Stimulated activated naive CD8-positive, alpha-beta T cell treated with anti-CD3 and anti-CD28 coated beads, Interleukin-15, Interleukin-2, amounts not matched to agents 100 ng/mL and 50 ng/mL, for 24 hours (primary cell): ENCODE results near the gene RHOD.

Experiments used
- H3K27ac Mint-ChIP-seq: one replicate; pipeline ENCODE4 v1.8.0; 2021; ENCODE audit warnings: mild to moderate bottlenecking, mixed read lengths
- H3K27me3 Mint-ChIP-seq: one replicate; pipeline ENCODE4 v1.8.0; 2021; ENCODE audit warnings: mixed read lengths
- H3K36me3 Mint-ChIP-seq: one replicate; pipeline ENCODE4 v1.8.0; 2021; ENCODE audit warnings: low read depth, mixed read lengths
- H3K4me1 Mint-ChIP-seq: one replicate; pipeline ENCODE4 v1.8.0; 2021; ENCODE audit warnings: low read depth, mixed read lengths
- H3K4me3 Mint-ChIP-seq: one replicate; pipeline ENCODE4 v1.8.0; 2021; ENCODE audit warnings: mild to moderate bottlenecking, mixed read lengths
- H3K9me3 Mint-ChIP-seq: one replicate; pipeline ENCODE4 v1.8.0; 2021; ENCODE audit warnings: mixed read lengths

The RHOD gene

DNA sequence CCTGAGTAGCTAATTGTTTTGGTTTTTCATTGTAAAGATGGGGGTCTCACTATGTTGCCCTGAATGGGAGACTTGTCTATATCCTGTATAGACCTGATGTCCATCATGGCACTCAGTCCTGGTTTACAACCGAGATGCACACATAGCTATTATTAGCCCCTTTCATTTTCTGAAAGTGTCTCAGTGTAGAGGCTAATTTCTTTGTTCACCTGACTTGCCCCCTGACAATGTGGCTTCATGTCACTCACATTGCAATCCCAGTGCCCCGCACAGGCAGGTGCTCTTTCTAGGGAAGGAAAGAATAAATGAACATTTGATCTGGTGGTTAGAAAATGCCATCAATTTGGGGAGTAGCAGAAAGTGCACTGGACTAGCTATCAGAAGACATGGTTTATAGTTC lies 49.3 kb downstream of the RHOD start:
- H3K27me3 Mint-ChIP-seq = no peaks in the 10 kb centered on the region
- peak overlapping the region; percentile 31 for H3K27ac Mint-ChIP-seq
- H3K4me1 Mint-ChIP-seq = peaks cover 19% of the 10 kb centered on the region
- H3K9me3 Mint-ChIP-seq = no peaks in the 10 kb centered on the region
- H3K36me3 Mint-ChIP-seq = no peaks in the 10 kb centered on the region
- H3K4me3 Mint-ChIP-seq = no peak overlapping the region

DNA sequence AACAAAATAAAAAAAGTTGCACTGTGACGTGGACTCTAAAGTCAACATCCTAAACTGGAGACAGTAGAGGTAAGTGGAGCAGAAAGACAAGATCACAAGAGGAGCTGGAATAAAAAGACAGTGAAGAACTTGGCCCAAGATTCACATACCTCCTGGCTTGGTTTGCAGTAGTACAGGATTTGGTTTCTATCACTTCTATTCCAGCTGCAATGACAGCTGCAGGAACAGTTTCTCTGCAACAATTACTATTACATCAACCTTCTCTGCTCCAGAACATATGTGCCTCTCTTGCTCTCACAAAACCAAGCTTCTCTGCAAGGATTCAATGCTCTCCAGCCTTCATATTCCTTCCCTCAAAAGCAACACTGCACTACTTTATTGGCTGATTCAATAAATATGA lies 54.6 kb downstream of the RHOD start:
- H3K27ac Mint-ChIP-seq = no peak overlapping the region
- no peak overlapping the region for H3K4me3 Mint-ChIP-seq
- no peaks in the 10 kb centered on the region for H3K9me3 Mint-ChIP-seq
- peaks cover 11% of the 10 kb centered on the region for H3K4me1 Mint-ChIP-seq
- no peaks in the 10 kb centered on the region for H3K27me3 Mint-ChIP-seq
- H3K36me3 Mint-ChIP-seq = no peaks in the 10 kb centered on the region

DNA sequence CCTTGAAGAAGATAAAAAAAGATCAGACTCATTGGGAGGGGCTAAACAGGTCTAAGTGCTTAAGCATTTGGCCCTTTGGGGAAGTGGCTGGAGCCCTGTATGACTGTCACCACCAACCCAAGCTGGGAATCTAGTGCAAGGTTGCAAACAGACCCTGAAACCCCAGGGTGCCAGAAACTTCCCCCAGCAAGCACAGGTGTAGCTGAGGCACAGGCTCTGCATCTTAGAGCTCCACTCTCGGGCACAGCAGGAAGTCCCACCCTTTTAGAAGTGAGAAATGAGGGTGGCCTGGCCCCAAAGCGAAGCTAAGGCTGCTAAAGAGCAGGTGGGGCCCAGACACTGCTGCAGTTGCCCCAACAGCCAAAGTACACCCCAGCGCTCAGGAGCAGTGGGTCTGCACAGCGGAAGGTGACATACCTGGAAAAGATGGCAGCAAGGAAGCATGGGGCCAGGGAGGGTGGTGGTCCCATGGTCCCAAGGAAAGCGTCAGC lies 56.6 kb downstream of the RHOD start:
- H3K4me3 Mint-ChIP-seq = no peak overlapping the region
- no peak overlapping the region for H3K27ac Mint-ChIP-seq
- H3K4me1 Mint-ChIP-seq = peaks cover 18% of the 10 kb centered on the region

DNA sequence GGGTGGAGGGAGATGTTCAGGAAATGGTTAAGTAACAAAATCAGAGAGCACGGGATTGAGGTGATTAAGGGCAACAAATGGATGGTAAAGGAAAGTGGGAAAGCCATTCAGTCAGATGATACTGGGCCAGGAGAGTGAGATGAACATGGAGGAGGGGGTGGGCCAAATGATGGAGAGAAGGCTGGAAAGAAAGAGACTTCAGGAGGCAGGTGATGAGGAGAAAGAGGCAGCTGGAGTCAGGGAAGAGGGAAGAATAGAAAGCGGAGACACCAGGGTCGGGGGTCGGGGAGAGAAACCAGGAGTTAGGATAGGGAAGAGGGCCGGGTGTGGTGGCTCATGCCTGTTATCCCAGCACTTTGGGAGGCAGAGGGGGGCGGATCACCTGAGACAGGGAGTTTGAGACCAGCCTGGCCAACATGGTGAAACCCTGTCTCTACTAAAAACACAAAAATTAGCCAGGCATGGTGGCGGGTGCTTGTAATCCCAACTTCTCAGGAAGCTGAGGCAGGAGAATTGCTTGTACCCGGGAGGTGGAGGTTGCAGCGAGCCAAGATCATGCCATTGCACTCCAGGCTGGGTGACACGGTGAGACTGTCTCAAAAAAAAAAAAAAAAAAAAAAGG lies 57.7 kb downstream of the RHOD start:
- no peak overlapping the region for H3K4me3 Mint-ChIP-seq
- H3K27me3 Mint-ChIP-seq = no peaks in the 10 kb centered on the region
- no peaks in the 10 kb centered on the region for H3K36me3 Mint-ChIP-seq
- peaks cover 18% of the 10 kb centered on the region for H3K4me1 Mint-ChIP-seq
- no peaks in the 10 kb centered on the region for H3K9me3 Mint-ChIP-seq
- no peak overlapping the region for H3K27ac Mint-ChIP-seq

More for the DNA sequence above, 56.6 kb downstream of the RHOD start:
- H3K27me3 Mint-ChIP-seq = no peaks in the 10 kb centered on the region
- H3K36me3 Mint-ChIP-seq = no peaks in the 10 kb centered on the region
- H3K9me3 Mint-ChIP-seq = no peaks in the 10 kb centered on the region

DNA sequence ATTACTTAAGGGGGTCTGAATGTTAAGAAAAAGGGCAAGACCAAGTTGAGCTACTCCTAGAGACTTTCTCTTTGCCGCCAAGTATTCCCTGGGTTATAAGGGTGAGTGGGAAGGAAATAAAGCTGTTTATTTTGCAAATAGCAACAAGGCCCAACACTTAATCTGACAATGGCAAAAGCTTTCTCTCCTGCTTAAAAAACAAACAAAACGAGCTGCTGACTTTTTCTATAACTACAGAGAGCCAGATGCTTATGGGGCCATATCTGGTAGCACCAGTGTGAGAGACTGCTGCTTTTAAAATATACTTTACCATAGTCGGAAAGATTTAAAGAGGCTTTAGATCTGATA lies 60.1 kb downstream of the RHOD start:
- Mint-ChIP-seq H3K27ac (no peak overlapping the region), H3K9me3 (no peaks in the 10 kb centered on the region), H3K4me3 (no peak overlapping the region), H3K27me3 (no peaks in the 10 kb centered on the region), H3K36me3 (peaks cover 19% of the 10 kb centered on the region), H3K4me1 (peaks cover 32% of the 10 kb centered on the region)

DNA sequence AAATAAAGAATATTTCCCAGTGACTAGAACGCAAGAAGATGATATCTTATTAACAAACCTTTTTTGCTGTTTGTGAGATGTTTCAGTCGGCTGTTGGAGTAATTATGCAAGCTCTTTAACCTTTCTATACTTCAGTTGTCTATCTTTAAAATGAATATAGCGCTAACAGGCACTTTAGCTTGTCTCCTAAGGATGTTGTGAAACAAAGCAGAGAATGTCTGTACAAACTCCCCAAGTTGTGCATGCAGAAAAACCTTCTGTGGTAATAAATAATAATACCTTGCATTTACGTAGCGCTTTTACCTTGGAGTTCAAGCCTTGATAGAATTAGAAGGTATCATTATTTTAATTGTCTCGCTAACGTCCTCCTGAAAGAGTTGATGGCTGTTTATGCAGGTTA lies 60.5 kb downstream of the RHOD start:
- peak overlapping the region; percentile 66 for H3K27ac Mint-ChIP-seq

DNA sequence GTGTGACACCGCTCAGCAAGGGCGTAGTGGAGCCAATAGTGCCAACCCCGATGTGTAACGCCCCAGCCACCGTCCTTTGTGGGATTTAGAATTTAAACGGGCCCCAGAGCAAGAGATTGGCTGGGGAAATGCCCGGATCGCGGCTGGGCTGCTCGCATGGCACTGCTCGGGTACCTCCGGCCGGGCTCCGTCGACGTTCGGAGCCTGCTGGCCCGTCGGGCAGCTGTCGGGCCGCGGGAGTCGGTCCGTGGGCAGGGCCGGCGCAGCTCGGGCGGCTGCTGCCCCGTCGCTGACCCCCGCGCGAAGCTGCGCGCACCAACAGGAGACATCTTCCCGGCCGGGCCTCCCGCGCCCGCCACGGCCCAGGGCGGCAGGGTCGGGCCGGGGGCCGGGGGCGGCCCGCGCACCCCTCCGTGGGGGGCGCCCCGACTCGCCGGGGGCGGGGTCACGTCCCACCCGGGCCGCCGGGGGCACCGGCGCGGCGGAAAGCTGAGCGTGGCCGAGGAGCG lies 61.1 kb downstream of the RHOD start:
- no peaks in the 10 kb centered on the region for H3K9me3 Mint-ChIP-seq
- H3K4me1 Mint-ChIP-seq = peaks cover 39% of the 10 kb centered on the region
- peak overlapping the region; percentile 73 for H3K4me3 Mint-ChIP-seq
- peaks cover 19% of the 10 kb centered on the region for H3K36me3 Mint-ChIP-seq
- no peaks in the 10 kb centered on the region for H3K27me3 Mint-ChIP-seq
- H3K27ac Mint-ChIP-seq = peak overlapping the region; percentile 66

More for the DNA sequence above, 60.5 kb downstream of the RHOD start:
- peaks cover 19% of the 10 kb centered on the region for H3K36me3 Mint-ChIP-seq
- no peaks in the 10 kb centered on the region for H3K27me3 Mint-ChIP-seq
- H3K9me3 Mint-ChIP-seq = no peaks in the 10 kb centered on the region
- H3K4me3 Mint-ChIP-seq = peak overlapping the region; percentile 73
- H3K4me1 Mint-ChIP-seq = peaks cover 37% of the 10 kb centered on the region

DNA sequence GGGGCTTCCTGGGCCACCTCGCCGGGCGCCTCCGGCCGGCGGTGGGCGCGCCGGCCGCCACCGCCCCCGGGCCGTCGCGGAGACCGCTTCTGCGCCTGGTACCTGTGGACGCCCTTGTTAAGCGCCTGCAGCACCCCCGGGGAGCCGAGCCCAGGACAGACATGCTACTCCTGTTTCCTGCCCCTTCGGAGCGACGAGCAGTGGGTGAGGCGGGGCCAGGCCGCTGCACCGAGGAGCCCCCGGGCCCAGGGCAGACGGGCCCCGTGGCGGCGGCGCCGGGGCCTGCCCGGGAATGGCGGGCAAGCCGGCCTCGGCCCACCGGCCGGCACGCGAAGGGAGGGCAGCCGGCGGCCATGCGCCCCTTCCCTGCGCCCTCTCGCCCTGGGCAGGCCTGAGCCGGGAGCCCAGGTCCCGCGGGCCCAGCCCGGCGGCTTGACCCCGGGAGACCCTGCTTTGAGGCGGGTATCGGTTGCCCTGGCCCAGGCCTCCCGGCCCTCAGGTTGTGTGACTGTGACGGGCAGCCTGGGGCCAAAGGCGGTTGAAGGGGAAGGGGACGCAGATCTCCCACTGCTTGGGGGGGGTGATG lies 61.6 kb downstream of the RHOD start:
- H3K4me3 Mint-ChIP-seq = peak overlapping the region; percentile 49
- no peaks in the 10 kb centered on the region for H3K9me3 Mint-ChIP-seq
- H3K36me3 Mint-ChIP-seq = peaks cover 20% of the 10 kb centered on the region
- H3K27ac Mint-ChIP-seq = no peak overlapping the region
- no peaks in the 10 kb centered on the region for H3K27me3 Mint-ChIP-seq
- H3K4me1 Mint-ChIP-seq = peaks cover 39% of the 10 kb centered on the region

DNA sequence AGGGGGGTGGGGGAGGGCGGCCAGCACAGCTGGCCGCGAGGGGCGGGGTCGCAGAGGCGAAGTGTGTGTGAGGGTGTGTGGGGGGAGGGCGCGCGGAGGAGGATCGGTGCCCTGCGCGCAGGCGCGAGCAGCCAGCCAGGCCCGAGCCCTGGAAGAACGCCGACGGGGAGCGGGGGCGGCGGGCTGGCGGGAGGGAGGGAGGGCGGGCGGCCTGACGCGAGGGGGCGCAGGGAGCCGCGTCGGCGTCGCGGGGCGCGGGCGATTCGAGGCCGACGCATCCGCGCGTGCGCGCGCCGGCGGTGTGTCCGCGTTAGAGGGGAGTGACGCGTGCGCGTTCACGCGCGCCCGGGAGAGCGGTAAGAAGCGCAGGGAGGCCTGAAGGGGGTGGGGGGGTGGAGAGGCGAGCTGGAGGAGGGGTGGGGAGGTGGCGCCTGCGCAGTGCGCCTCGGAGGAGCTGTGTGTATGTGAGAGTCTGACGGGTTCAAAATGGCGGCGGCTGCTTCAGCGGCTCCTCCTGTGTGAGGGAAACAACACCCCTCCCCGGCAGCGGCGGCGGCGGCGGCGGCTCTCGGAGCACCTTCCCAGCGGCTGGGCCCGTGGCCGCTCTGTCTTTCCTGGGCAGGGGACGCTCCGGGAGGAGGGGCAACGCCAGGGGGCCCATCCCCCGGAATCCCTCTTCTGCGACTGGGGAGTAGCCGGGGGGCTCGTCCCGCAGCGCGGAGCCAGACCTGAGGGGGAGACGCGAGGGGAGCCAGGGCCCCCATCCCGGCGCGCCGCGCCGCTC lies 62.3 kb downstream of the RHOD start, which contains the start of gene KDM2A:
KDM2A (plus strand) TSS at position 463 of the 784 bp plus-strand sequence. CDS start 2,054 bp downstream, outside the sequence.
- Mint-ChIP-seq H3K9me3 (no peaks in the 10 kb centered on the region), H3K4me3 (peak within 1 kb of the TSS; percentile 95), H3K4me1 (peaks cover 41% of the 10 kb centered on the region), H3K27ac (peak within 1 kb of the TSS; percentile 92), H3K36me3 (peaks cover 26% of the 10 kb centered on the region), H3K27me3 (no peaks in the 10 kb centered on the region)

DNA sequence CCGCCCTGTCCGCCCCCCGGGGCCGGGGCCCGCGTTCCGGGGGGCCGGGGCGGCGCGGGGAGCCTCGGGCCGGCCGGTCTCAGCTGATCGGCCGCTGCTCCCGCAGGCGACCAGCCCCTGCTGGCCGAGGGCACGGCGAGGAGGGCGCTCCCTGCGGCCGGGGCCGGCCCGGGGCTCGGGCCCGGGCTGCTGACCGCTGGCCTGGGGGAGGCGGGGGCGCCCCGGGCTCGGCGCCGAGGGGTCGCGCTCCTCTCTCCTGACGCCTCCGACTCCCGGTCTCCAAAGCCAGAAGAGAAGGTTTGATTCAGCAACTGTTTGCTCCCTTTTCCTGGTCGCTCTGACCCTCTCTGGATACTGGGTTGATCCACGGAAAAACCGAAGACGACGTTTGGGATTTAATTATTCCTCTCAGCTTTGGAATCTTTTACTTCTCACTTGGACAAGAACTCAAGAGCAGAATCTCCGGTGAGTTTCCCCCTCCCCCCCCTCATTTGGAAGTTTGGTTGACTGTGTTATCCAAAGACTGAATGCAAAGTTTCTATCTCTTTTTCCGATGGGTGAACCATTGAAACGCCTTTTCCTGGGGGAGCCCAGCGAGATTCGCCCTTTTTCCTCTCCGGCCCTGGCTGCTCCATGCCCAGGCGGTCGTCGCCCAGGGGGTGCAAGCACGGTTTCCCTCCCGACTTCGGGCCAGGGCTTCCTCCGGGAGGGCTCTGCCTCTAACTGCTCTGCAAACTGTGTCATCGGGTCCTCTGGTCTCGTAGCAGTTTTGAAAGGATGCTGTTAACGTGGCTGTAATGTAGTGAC lies 63.1 kb downstream of the RHOD start:
- peaks cover 41% of the 10 kb centered on the region for H3K4me1 Mint-ChIP-seq
- peaks cover 26% of the 10 kb centered on the region for H3K36me3 Mint-ChIP-seq
- H3K4me3 Mint-ChIP-seq = peak overlapping the region; percentile 95
- no peaks in the 10 kb centered on the region for H3K9me3 Mint-ChIP-seq
- no peaks in the 10 kb centered on the region for H3K27me3 Mint-ChIP-seq
- peak overlapping the region; percentile 92 for H3K27ac Mint-ChIP-seq

DNA sequence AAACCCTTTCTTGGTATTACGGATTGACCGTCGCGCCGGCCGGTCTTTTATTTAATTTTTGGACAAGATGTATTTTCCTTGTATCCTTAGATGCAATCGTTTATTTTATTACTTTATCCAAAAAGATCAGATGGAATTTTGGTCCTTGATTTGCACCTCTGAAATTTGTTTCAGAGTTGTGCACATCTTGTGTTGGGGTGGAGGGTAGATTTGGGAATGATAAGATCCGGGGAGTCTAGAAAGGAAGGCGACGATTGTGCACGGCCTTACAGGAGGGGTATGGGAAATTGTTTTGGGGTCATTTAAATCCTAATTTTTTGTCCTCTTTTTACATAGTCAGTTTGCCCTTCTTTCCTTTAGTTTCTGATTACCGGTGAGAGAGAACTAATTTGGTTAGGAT lies 63.8 kb downstream of the RHOD start:
- Mint-ChIP-seq H3K4me1 (peaks cover 41% of the 10 kb centered on the region), H3K4me3 (peak overlapping the region; percentile 95), H3K27me3 (no peaks in the 10 kb centered on the region), H3K36me3 (peaks cover 29% of the 10 kb centered on the region), H3K9me3 (no peaks in the 10 kb centered on the region), H3K27ac (peak overlapping the region; percentile 92)

DNA sequence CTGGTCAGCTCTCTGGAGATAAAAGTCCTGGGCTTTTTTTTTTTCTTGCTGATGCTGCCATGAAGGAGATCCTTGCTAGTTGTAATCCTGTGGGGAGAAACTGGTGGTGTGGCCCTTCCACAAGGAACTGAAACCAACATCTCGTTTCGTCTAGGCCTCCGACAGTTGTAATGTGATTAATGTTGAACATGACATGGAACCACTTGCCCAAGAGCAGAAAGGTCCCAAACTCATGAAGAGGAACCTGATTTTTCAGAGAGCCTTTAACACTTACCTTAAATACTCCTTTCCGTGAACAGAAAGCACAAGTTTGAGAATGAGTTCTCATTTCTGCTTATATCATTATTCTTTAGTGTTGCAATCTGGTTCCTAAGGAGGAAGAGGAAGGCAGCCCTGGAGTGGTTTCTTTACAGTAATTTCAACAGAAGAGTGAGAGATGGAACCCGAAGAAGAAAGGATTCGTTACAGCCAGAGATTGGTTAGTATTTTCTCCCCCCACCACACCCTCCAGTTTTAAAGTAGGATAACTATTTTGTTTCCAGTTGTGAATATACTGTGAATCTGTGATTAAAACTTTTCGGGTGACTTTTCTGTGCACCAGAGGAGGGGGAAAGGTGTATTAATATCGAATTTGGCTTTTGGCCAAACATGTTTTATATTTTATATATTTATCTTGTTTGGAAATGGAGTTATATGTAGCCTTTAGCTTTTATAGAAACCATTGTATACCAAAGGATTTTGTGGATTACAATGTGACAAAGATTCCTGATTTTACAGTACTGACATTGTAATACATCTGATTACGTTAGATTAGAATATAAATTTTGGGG lies 64.4 kb downstream of the RHOD start:
- H3K36me3 Mint-ChIP-seq = peaks cover 29% of the 10 kb centered on the region
- peaks cover 38% of the 10 kb centered on the region for H3K4me1 Mint-ChIP-seq
- H3K9me3 Mint-ChIP-seq = no peaks in the 10 kb centered on the region
- peak overlapping the region; percentile 92 for H3K27ac Mint-ChIP-seq
- H3K4me3 Mint-ChIP-seq = peak overlapping the region; percentile 95
- no peaks in the 10 kb centered on the region for H3K27me3 Mint-ChIP-seq
